ENCODE results near the gene SMARCC2.

SMARCC2 gene

GRCh38 chr12:56151672-56152131 is 37.6 kb downstream of the SMARCC2 start:
- ChIA-PET POLR2A (interaction anchor here (0.6 to 1.4 kb wide), 10 partner anchors 9 to 159 kb away, joined by 3 to 20 read pairs (median 5); partner anchors contain the start of genes ESYT1, RNF41 and ZC3H10), CTCF (interaction anchor here (0.7 to 1.0 kb wide), 2 partner anchors 24 to 38 kb away, joined by 3 to 5 read pairs; partner anchors contain the start of genes ESYT1 and SMARCC2)
- DNase-seq (ENCODE audit: extremely low spot score): peak; percentile 56
- TF ChIP-seq FOXK2 (IDR thresholded peaks at IDR 0.05): no peak
- no peak for TF ChIP-seq LEF1 (IDR thresholded peaks at IDR 0.05; ENCODE audit: borderline replicate concordance)
- TF ChIP-seq NFRKB (IDR thresholded peaks at IDR 0.05): no peak
- no peak for TF ChIP-seq ARNT (IDR thresholded peaks at IDR 0.05)
- TF ChIP-seq PKNOX1 (IDR thresholded peaks at IDR 0.05): no peak
- TF ChIP-seq CTBP1 (IDR thresholded peaks at IDR 0.05; ENCODE audit: borderline replicate concordance): no peak
- no peak for TF ChIP-seq HDGF (IDR thresholded peaks at IDR 0.05; ENCODE audit: borderline replicate concordance)
- TF ChIP-seq FOXM1 (IDR thresholded peaks at IDR 0.05; ENCODE audit: borderline replicate concordance): no peak
- TF ChIP-seq SP1 (IDR thresholded peaks at IDR 0.05): no peak
- no peak for TF ChIP-seq TARDBP (IDR thresholded peaks at IDR 0.05)
- no peak for TF ChIP-seq ZNF384 (IDR thresholded peaks at IDR 0.05)
- TF ChIP-seq FOXA1 (IDR thresholded peaks at IDR 0.05): no peak
- TF ChIP-seq L3MBTL2 (conservative IDR thresholded peaks at IDR 0.05): no peak; the same call in 1 of the 2 replicates
- no peak for TF ChIP-seq ELF4 (IDR thresholded peaks at IDR 0.05)
- TF ChIP-seq BHLHE40 (IDR thresholded peaks at IDR 0.05; ENCODE audit: borderline replicate concordance): no peak
- no peak for TF ChIP-seq SUZ12 (IDR thresholded peaks at IDR 0.05)

GRCh38 chr12:56150563-56150962 is 38.7 kb downstream of the SMARCC2 start:
- ChIA-PET POLR2A (interaction anchor here (0.7 to 1.0 kb wide), 2 partner anchors 23 to 46 kb away, joined by 3 read pairs; partner anchors contain the start of genes ESYT1 and PA2G4), CTCF (no interaction called here)
- no peak for DNase-seq (ENCODE audit: extremely low spot score)
- TF ChIP-seq FOXM1 (IDR thresholded peaks at IDR 0.05; ENCODE audit: borderline replicate concordance) (no peak), ARNT (IDR thresholded peaks at IDR 0.05) (no peak), ELF4 (IDR thresholded peaks at IDR 0.05) (no peak)

GRCh38 chr12:56146492-56147460 is 42.5 kb downstream of the SMARCC2 start:
- CTCF ChIA-PET: interaction anchor here (0.6 kb wide), 1 partner anchor 70 kb away, joined by 6 read pairs; no protein-coding TSS in a partner anchor
- no peak for TF ChIP-seq ARNT (IDR thresholded peaks at IDR 0.05)
- TF ChIP-seq HDGF (IDR thresholded peaks at IDR 0.05; ENCODE audit: borderline replicate concordance): no peak
- no peak for TF ChIP-seq ZNF384 (IDR thresholded peaks at IDR 0.05)
- TF ChIP-seq LEF1 (IDR thresholded peaks at IDR 0.05; ENCODE audit: borderline replicate concordance): no peak
- no peak for TF ChIP-seq CTBP1 (IDR thresholded peaks at IDR 0.05; ENCODE audit: borderline replicate concordance)
- no peak for TF ChIP-seq FOXA1 (IDR thresholded peaks at IDR 0.05)
- no peak for TF ChIP-seq FOXK2 (IDR thresholded peaks at IDR 0.05)
- no peak for TF ChIP-seq PKNOX1 (IDR thresholded peaks at IDR 0.05)
- TF ChIP-seq TARDBP (IDR thresholded peaks at IDR 0.05): no peak
- no peak for TF ChIP-seq BHLHE40 (IDR thresholded peaks at IDR 0.05; ENCODE audit: borderline replicate concordance)
- no peak for TF ChIP-seq NFRKB (IDR thresholded peaks at IDR 0.05)
- no peak for TF ChIP-seq L3MBTL2 (conservative IDR thresholded peaks at IDR 0.05)
- no peak for TF ChIP-seq ELF4 (IDR thresholded peaks at IDR 0.05)
- POLR2A ChIA-PET: no interaction called here
- no peak for DNase-seq (ENCODE audit: extremely low spot score)

- TF ChIP-seq ELF4 (IDR thresholded peaks at IDR 0.05) (no peak), FOXK2 (IDR thresholded peaks at IDR 0.05) (no peak), ARNT (IDR thresholded peaks at IDR 0.05) (no peak), HDGF (IDR thresholded peaks at IDR 0.05; ENCODE audit: borderline replicate concordance) (no peak)
- no peak for DNase-seq (ENCODE audit: extremely low spot score)
- ChIA-PET CTCF (interaction anchor here (0.5 kb wide), 1 partner anchor 11 kb away, joined by 3 read pairs; no protein-coding TSS in a partner anchor), POLR2A (interaction anchor here (1.9 to 5.9 kb wide), 2 partner anchors 17 to 27 kb away, joined by 6 to 28 read pairs; partner anchors contain the start of genes ESYT1 and ZC3H10)
These were observed 44.1 kb downstream of the SMARCC2 start for GRCh38 chr12:56145217-56145616.

- ChIA-PET CTCF (interaction anchor here (0.7 kb wide), 1 partner anchor 11 kb away, joined by 3 read pairs; no protein-coding TSS in a partner anchor), POLR2A (interaction anchor here (0.7 to 5.9 kb wide), 8 partner anchors 8 to 78 kb away, joined by 3 to 28 read pairs (median 4); partner anchors contain the start of genes ESYT1, MYL6B, RNF41 and ZC3H10)
- no peak for TF ChIP-seq SUZ12 (IDR thresholded peaks at IDR 0.05)
- DNase-seq (ENCODE audit: extremely low spot score): no peak
These were observed 45.4 kb downstream of the SMARCC2 start for GRCh38 chr12:56143870-56144269.

- CTCF ChIA-PET: interaction anchor here (0.5 kb wide), 1 partner anchor 96 kb away, joined by 3 read pairs; no protein-coding TSS in a partner anchor
- POLR2A ChIA-PET: interaction anchor here (2.4 to 5.9 kb wide), 2 partner anchors 9 to 15 kb away, joined by 8 to 28 read pairs; partner anchors contain the start of genes ESYT1 and MYL6B
- no peak for DNase-seq (ENCODE audit: extremely low spot score)
- no peak for TF ChIP-seq PKNOX1 (IDR thresholded peaks at IDR 0.05)
- TF ChIP-seq FOXA1 (IDR thresholded peaks at IDR 0.05): no peak
- no peak for TF ChIP-seq SP1 (IDR thresholded peaks at IDR 0.05)
These were observed 46.1 kb downstream of the SMARCC2 start for GRCh38 chr12:56143217-56143616.

Data from HEK293T (cell line).